KMS-11 (cell line): ENCODE data around the gene PLEKHG3.

Experiments
- H2AFZ ChIP-seq: fragments of 200-600 bp; sonication (generic); 2 replicates; pipeline ENCODE4 v1.6.1; 2016; ENCODE audit warnings: antibody characterized with exemption, mixed run types, low read depth
- H3K27ac ChIP-seq: fragments of 200-600 bp; sonication (generic); 2 replicates; pipeline ENCODE4 v1.6.1; 2016; ENCODE audit warnings: mild to moderate bottlenecking, mixed run types
- H3K27me3 ChIP-seq: fragments of 200-600 bp; sonication (generic); 2 replicates; pipeline ENCODE4 v1.6.1; 2017; ENCODE audit warnings: mild to moderate bottlenecking, low read depth, mixed run types, moderate library complexity; ENCODE audit not compliant: insufficient read depth
- H3K36me3 ChIP-seq: fragments of 200-600 bp; sonication (generic); 2 replicates; pipeline ENCODE4 v1.6.1; 2017; ENCODE audit warnings: mild to moderate bottlenecking, mixed run types; ENCODE audit not compliant: insufficient read depth
- H3K4me1 ChIP-seq: fragments of 200-600 bp; sonication (generic); 2 replicates; pipeline ENCODE4 v1.6.1; 2016; ENCODE audit warnings: mild to moderate bottlenecking, low read depth, mixed run types; ENCODE audit not compliant: poor library complexity, severe bottlenecking
- H3K4me2 ChIP-seq: fragments of 200-600 bp; sonication (generic); 2 replicates; pipeline ENCODE4 v1.7.0; 2016; ENCODE audit warnings: mild to moderate bottlenecking, mixed run types
- H3K4me3 ChIP-seq: fragments of 200-600 bp; sonication (generic); IDR thresholded peaks from 2 replicates; pipeline ENCODE4 v1.6.1; 2017; ENCODE audit warnings: low read depth, low read length, mixed read lengths; ENCODE audit not compliant: insufficient read depth
- H3K79me2 ChIP-seq: fragments of 200-600 bp; sonication (generic); 2 replicates; pipeline ENCODE4 v1.6.1; 2016; ENCODE audit warnings: low read depth, mixed run types; ENCODE audit not compliant: insufficient read depth
- H3K9ac ChIP-seq: fragments of 200-600 bp; sonication (generic); 2 replicates; pipeline ENCODE4 v1.6.1; 2016; ENCODE audit warnings: mild to moderate bottlenecking, mixed run types
- H4K20me1 ChIP-seq: fragments of 200-600 bp; sonication (generic); 2 replicates; pipeline ENCODE4 v1.6.1; 2016; ENCODE audit warnings: mild to moderate bottlenecking, mixed run types; ENCODE audit not compliant: insufficient read depth
- CTCF ChIP-seq: fragments of 200-600 bp; sonication (generic); conservative IDR thresholded peaks from 2 replicates; pipeline ENCODE4 v1.6.1; 2017; ENCODE audit warnings: low read depth, mild to moderate bottlenecking, antibody characterized with exemption, low read length, moderate library complexity, mixed read lengths

PLEKHG3 gene

DNA sequence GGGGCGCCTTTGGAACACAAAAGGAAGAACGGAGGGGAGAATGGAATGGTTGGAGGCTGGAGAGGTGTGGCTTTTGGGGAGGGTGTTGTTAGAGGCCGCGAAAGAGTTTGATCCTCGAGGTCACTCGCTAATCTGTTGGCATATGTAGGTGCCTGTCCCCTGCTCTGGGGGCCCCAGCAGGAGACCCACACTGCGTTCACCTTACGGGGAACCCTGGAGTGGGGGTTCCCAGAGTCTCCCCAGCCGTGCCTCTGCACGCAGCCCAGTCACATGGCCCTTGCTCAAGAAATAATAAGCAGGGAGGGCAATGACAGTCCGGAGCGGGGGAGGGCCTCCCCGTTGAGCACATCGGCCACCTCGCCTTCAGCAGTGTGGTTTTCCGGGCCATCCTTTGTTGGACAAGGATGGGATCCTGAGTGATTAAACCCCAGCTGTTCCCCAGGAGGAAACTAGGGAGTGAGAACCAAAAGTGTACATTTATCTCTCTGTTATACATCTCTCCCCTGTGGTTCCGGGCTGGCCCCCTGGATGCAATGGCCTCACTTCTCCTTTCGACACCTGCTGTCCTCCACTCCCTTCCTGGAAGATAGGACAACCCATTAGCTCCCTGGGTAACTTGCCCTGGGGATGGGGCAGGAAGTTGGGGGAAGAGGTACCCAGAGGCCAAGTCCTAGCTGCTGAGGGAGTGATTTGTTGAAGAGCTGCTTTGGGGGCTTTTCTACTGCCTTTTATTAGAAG is 1.3 kb downstream of the PLEKHG3 start:
- no peaks in the 10 kb centered on the region for H4K20me1 ChIP-seq
- no peak overlapping the region for H3K9ac ChIP-seq
- H3K4me3 ChIP-seq, result no peak overlapping the region
- no peak overlapping the region for H3K27ac ChIP-seq
- H2AFZ ChIP-seq, result no peak overlapping the region
- H3K4me2 ChIP-seq, result no peak overlapping the region
- no peak for TF ChIP-seq CTCF
- H3K79me2 ChIP-seq, result no peaks in the 10 kb centered on the region
- no peaks in the 10 kb centered on the region for H3K27me3 ChIP-seq
- H3K4me1 ChIP-seq, result no peaks in the 10 kb centered on the region
- no peaks in the 10 kb centered on the region for H3K36me3 ChIP-seq

- Histone ChIP-seq H3K9ac (no peak overlapping the region), H3K4me2 (no peak overlapping the region), H3K4me3 (no peak overlapping the region)
These were observed 1.9 kb downstream of the PLEKHG3 start for GRCh38 chr14:64706119-64706592.

DNA sequence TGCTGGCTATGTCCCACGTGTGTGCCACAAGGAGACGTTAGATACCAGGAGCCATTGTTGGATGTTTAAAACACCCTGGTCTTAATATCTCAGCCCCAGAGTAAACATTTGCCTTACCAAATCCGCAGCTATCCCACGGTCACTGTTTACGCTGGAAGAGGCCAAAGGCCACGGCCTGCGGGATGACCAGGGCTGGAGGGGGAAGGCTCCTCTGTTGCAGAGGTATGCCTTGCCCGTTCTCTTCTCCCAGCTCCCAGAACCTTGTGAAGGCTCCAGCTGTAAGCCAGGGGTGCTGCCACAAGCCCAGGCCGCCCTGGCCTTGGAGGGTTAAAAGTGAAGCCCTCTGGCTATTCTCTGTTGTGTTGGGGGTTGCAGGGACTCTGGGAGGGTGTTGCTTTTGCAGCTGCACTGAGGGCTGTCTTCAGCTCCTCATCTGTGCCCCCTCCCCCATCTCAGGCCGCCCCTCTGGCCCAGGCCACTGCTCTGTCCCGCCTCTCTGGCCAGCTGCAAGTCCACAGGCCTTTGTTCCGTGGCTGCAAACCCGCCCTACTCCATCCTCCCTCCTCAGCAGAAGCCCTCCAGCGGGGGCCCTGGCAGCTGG is 2.5 kb downstream of the PLEKHG3 start:
- Histone ChIP-seq H3K36me3 (no peaks in the 10 kb centered on the region), H3K9ac (no peak overlapping the region), H3K4me2 (no peak overlapping the region), H3K4me3 (no peak overlapping the region), H3K79me2 (no peaks in the 10 kb centered on the region), H3K27ac (no peak overlapping the region), H3K4me1 (no peaks in the 10 kb centered on the region), H3K27me3 (no peaks in the 10 kb centered on the region), H2AFZ (no peak overlapping the region), H4K20me1 (no peaks in the 10 kb centered on the region)
- no peak for TF ChIP-seq CTCF

More at GRCh38 chr14:64706119-64706592, 1.9 kb downstream of the PLEKHG3 start:
- H3K4me1 ChIP-seq, result no peaks in the 10 kb centered on the region
- H4K20me1 ChIP-seq, result no peaks in the 10 kb centered on the region
- H3K27ac ChIP-seq, result no peak overlapping the region
- TF ChIP-seq CTCF, result no peak
- H3K79me2 ChIP-seq, result no peaks in the 10 kb centered on the region
- no peaks in the 10 kb centered on the region for H3K36me3 ChIP-seq
- H2AFZ ChIP-seq, result no peak overlapping the region
- H3K27me3 ChIP-seq, result no peaks in the 10 kb centered on the region

DNA sequence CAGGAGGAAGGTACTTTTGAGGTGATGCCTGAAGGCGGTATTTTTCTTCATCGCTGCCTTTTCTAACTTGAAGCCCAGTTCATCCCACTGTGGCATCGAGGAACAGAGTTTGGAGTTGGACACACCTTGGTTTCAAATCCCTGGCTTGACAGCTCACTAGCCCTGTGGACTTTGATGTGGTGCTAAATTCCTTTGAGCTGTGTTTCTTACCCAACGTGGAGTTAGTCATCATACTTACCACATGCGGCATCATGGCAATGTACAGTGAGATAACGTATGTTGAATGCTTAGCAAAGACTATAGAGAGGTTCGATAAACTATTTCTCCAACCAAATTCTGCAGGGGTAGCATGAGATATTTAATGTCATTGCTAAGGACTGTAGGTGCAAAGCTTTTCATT is 3.4 kb downstream of the PLEKHG3 start:
- H3K4me1 ChIP-seq, result no peaks in the 10 kb centered on the region
- TF ChIP-seq CTCF, result no peak
- H2AFZ ChIP-seq, result no peak overlapping the region
- no peak overlapping the region for H3K27ac ChIP-seq
- H3K9ac ChIP-seq, result no peak overlapping the region
- H3K79me2 ChIP-seq, result no peaks in the 10 kb centered on the region
- no peaks in the 10 kb centered on the region for H3K36me3 ChIP-seq
- no peak overlapping the region for H3K4me3 ChIP-seq
- no peak overlapping the region for H3K4me2 ChIP-seq
- H3K27me3 ChIP-seq, result no peaks in the 10 kb centered on the region
- no peaks in the 10 kb centered on the region for H4K20me1 ChIP-seq
